GM18517 (cell line): ENCODE measurements around the gene KIF1B.
A peak's percentile ranks its signal among the peaks of the same experiment; 100 is the strongest.
"Not testable (repeated sequence)": the region's sequence is repeated elsewhere in the genome, so short reads cannot be mapped to it uniquely, and the experiment has no call there.

Experiments
- ATAC-seq: cut with Tn5 transposase; IDR thresholded peaks from one replicate; pipeline ENCODE4 v1.9.1; 2021; ENCODE audit warnings: mild to moderate bottlenecking, moderate library complexity; ENCODE audit not compliant: unreplicated experiment

Gene KIF1B

GRCh38 chr1:10421637-10422036 lies 211.3 kb downstream of the KIF1B start:
- ATAC-seq = no peak

- ATAC-seq = no peak
Measured at GRCh38 chr1:10424034-10424433, 213.7 kb downstream of the KIF1B start.

GRCh38 chr1:10424651-10425050 lies 214.3 kb downstream of the KIF1B start:
- ATAC-seq = no peak

GRCh38 chr1:10425826-10426534 lies 215.6 kb downstream of the KIF1B start:
- not testable (repeated sequence) for ATAC-seq

GRCh38 chr1:10426535-10426848 lies 216.1 kb downstream of the KIF1B start:
- not testable (repeated sequence) for ATAC-seq

GRCh38 chr1:10428984-10429383 lies 218.6 kb downstream of the KIF1B start:
- no peak for ATAC-seq

- ATAC-seq = no peak
Measured at GRCh38 chr1:10429868-10430215, 219.5 kb downstream of the KIF1B start.

- peak; percentile 68 for ATAC-seq
Measured at GRCh38 chr1:10430216-10431069, 220.1 kb downstream of the KIF1B start, which contains the start of gene CENPS. CENPS (plus strand) TSS chr1:10430433; CDS start chr1:10430518, 85 bp downstream.
